ENCODE results near the gene SLTM. TPM values are rescaled to one million over a fixed set of nuclear protein-coding genes. Genes with fewer than 3 reads are reported as not detected.
"Not testable (repeated sequence)": the region's sequence is repeated elsewhere in the genome, so short reads cannot be mapped to it uniquely, and the experiment has no call there.

SLTM gene
- total RNA-seq, 1 experiment from 2014 or later: 70.5 TPM

DNA sequence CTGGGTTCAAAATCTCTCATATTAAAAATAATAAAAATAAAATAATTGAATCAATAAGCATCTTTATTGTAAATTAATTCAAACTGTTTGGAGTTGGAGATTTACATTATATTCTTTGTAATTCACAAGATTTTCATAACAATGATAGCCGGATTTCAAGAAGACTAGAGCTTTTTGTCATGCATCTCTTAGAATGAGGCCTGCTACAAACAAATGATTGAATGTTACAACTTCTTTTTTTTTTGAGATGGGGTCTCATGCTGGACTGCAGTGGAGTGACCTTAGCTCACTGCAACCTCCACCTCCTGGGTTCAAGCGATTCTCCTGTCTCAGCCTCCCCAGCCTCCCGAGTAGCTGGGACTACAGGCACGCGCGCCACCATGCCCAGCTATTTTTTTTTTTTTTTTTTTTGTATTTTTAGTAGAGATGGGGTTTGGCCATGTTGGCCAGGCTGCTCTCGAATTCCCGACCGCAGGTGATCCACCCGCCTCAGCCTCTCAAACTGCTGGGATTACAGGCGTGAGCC lies 3.5 kb downstream of the SLTM start:
- DNase-seq (ENCODE audit: low read depth): no peak

DNA sequence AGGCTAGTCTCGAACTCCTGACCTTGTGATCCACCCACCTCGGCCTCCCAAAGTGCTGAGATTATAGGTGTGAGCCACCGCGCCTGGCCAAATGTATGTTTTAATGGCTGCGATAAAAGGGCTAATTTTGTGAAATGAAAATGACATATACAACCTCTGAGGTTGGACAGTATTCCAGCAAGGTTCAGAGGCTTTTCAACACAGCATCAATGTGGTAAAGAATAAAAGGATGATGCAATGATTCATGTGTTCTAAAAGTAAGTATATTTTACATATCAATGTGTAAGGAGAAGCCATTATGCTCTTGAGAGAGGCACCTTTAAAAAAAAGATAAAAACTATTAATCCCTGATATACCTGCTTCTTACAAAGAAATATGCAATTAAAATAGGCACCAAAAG lies 6.7 kb downstream of the SLTM start:
- DNase-seq (ENCODE audit: low read depth): no peak

DNA sequence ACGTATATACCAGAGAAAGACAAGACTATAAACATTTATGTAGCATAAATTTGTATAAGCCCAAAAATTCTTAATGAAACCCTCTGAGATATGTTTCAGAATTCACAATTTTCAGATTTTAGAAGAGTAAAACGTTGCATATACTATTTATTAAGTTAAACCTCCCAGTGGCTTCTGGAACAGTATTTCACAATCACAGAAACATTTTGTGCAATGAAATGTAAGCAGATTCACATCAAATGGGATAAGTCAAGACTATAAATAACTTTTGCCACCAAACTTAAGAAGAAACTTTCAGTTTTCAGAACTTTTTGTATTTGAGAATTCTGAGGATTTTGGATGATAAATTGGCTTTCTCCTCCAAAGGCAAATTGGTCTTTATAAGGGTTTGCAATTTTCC lies 9.2 kb downstream of the SLTM start:
- DNase-seq (ENCODE audit: low read depth): no peak

DNA sequence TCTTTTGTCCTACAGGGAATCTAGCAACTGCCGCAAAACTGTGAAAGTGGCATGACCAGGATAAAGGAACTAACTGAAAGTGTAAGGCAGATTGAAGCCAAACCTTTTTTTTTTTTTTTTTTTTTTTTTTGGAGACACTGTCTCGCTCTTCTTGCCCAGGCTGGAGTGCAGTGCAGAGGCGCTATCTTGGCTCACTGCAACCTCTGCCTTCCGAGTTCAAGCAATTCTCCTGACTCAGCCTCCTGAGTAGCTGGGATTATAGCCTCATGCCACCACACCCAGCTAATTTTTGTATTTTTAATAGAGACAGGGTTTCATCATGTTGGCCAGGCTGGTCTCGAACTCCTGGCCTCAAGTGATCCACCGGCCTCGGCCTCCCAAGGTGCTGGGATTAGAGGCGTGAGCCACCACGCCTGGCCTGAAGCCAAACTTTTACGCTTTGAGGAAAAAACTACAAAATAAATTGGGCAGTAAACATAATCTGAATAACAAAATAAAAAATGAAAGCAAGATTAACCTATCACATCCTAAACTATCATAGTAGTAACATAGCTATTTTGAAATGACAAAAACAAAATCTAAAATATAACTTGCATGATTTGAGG lies 9.7 kb downstream of the SLTM start:
- no peak for DNase-seq (ENCODE audit: low read depth)

DNA sequence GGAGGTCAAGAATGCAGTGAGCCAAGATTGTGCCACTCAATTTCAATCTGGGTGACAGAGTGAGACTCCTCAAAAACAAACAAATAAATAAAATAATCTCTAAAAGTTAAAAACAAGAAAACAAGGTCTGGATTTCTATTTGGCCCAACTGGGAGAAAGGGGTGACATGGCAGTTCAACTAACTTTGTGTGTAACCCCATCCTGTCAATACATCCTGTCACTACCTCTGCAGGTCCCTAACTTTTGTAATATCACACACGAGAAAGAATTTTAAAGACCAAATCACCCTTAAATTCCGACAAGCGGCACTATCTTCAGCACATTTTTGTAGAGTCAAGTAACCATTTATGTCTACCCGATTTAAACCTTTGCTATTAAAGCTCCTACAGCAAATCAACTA lies 10.2 kb downstream of the SLTM start:
- DNase-seq (ENCODE audit: low read depth): no peak

DNA sequence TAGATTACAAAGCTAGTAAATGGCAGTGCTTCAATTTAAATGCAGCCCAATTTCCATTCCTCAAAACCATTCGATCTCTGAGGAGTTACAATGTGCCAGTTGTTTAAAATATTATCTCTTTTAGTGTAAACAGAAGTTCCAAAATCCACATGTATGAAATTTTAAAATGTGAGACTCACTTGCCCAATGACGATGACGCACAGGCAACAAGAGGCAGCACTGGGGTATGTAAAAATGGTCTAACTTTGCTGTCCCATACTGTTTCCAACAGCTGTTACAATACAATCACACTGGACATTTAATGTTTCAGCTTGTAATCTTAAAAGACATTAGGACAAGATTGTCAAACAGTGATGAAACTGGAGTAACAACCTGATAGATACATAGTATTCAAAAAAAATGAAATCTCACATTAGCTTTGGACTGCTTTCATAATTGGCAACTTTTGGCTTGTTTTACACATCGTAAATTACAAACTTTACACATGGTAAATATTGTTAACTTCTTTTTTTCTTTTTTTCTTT lies 12.2 kb downstream of the SLTM start:
- DNase-seq (ENCODE audit: low read depth): no peak

DNA sequence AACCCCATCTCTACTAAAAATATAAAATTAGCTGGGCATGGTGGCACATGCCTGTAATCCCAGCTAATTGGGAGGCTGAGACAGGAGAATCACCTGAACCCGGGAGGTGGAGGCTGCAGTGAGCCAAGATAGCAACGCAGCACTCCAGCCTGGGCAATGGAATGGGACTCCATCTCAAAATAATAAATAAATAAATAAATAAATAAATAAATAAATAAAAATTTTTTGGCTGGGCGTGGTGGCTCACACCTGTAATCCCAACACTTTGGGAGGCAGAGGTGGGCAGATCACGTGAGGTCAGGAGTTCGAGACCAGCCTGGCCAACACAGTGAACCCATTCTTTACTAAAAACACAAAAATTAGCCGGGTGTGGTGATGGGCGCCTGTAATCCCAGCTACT lies 13.0 kb downstream of the SLTM start:
- DNase-seq (ENCODE audit: low read depth): not testable (repeated sequence)

DNA sequence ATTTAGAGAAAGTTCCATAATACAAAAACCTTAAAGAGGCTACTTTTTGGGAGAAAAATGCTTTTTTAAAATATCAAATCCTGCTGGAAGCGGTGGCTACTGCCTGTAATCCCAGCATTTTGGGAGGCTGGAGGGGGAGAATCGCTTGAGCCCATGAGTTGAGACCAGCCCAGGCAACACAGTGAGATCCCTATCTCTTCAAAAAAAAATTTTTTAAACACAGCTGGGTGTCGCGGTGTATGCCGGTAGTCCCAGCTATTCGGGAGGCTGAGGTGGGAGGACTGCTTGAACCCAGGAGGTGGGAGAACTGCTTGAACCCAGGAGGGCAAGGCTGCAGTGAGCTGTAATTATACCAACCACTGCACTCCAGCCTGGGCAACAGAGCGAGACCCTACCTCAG lies 14.2 kb downstream of the SLTM start:
- DNase-seq (ENCODE audit: low read depth): no peak

DNA sequence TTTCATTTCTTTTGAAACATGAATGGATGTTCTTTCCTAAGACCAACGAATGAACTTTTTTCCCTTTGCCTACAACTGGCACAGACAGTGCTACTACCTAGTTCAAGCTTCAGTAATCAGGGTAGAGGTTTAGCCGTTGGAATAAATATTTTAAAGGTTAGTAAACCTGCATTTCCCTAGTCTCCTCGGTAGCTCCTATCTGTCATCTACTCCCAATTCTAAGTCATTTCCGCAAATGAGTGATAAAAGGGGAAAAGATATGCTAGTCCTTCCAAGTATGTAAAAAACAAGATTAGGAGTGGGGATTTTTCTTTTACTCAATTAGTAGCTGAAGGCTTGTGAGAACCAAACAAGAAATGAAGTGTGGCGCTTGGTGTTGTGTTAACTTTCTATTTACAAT lies 15.2 kb downstream of the SLTM start:
- DNase-seq (ENCODE audit: low read depth): no peak

DNA sequence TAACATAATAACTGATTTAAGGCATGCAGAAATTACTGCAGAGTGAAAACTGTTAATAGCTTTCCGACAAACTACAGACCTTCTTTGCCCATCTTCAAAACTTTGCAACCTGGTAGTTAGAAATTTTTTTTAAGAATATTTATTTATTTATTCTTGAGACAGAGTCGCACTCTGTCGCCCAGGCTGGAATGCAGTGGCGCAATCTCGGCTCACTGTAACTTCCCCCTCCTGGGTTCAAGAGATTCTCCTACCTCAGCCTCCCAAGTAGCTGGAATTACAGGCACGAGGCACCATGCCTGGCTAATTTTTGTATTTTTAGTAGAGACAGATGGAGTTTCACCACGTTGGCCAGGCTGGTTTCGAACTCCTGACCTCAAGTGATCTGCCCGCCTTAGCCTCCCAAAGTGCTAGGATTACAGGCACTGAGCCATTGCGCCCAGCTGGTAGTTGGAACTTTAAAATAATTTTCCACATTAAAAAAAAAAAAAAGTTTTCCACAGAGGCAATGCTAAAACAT lies 15.8 kb downstream of the SLTM start:
- DNase-seq (ENCODE audit: low read depth): not testable (repeated sequence)

DNA sequence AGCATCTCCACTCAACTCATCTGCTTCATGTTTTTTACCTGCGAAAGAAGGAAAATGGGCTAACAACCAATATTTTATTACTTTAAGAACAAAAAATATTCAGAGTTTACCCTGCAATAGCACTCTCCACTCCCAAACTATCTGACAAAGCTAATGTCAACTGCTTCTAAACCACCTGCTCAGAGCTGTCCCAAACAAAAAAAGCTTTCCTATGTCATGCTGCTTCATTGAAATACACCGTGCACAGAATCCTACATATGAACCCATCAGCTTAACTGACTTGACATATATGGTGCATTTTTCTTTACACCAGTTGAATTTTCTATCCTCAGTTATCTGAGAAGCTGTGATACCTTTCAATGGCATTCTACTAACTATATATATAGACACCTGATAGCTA lies 16.5 kb downstream of the SLTM start:
- DNase-seq (ENCODE audit: low read depth): no peak

DNA sequence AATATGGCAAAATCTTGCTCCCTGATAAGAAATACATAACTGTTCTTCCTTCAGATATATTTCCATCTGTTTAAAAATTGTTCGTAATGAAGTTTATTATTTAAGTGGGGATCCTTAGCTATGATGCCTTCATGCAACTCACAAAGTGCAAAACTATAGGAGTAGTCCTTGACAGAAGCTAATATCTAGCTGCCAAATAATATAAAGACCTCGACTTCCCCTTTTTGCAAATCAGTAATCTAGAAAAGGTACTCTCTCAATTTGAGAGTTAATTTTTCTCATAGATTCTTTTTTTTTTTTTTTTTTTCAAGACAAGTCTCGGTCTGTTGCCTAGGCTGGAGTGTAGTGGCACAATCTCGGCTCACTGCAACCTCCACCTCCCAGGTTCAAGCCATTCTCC lies 23.0 kb downstream of the SLTM start:
- DNase-seq (ENCODE audit: low read depth): no peak

DNA sequence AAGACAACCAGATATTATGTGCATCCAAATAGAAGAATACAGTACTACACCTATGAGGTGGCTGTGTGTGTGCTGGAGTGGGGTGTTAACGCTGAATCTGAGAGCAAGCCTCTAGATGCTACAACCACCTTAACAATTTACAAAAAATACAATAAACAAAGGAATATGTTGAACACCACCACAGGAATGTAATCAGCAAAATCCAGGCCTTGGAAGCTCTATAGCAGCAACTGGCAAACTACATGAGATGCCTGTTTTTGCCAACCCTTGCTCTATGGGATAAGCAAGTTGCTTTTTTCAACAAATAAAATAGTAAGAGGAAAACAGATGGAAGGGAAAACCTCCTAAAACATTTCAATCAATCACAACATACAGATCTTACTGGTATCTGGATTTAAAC lies 23.9 kb downstream of the SLTM start:
- no peak for DNase-seq (ENCODE audit: low read depth)

DNA sequence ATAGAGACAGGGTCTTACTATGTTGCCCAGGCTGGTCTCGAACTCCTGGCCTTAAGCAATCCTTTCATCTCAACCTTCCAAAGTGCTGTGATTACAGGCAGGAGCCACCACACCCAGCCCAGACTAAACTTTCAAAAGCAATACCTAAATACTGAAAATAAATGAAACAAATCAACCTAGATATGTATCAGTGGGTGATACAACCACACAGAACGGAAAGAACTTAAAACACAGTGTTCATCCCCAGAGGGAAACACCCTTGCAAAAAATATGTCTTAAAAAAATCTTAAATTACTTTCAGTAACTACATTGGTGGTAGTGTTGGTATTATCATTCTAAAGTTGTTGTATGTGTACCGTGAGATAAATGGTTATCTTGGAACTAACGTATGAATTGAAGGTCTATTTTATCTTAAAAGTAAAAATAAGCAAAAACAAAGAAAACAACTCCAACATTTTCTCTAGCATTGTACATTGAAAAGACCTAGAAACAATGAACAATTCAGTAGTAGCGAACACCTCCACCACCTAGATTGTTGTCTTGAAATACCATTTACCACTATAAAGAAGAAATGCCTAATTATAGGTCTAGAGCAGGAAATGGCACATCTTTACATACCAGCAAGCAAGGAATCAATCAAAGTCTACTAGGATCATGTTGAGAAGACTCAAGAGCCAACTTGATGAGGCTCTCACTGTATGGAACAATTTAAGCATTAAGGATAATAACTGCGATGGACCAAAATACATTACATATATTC lies 24.7 kb downstream of the SLTM start:
- DNase-seq (ENCODE audit: low read depth): no peak

DNA sequence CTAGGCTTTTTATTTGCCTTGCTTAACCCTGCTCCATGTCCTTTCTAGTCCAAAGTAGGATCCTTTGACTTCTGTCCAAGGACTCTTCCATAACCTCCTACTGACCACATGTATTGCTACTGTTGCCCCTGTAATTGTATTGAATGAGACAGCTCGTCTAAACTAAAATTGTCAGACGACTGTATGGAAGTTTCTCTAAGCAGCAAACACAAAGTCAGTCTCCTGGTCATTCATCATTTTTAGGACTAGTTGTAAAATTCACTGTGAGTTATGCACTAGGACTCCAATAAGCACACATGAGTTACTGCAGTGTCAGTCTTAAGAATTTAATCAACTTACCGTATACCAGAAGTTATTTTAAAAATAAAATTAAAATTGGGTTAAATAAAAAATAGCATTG lies 32.8 kb downstream of the SLTM start:
- no peak for DNase-seq (ENCODE audit: low read depth)

DNA sequence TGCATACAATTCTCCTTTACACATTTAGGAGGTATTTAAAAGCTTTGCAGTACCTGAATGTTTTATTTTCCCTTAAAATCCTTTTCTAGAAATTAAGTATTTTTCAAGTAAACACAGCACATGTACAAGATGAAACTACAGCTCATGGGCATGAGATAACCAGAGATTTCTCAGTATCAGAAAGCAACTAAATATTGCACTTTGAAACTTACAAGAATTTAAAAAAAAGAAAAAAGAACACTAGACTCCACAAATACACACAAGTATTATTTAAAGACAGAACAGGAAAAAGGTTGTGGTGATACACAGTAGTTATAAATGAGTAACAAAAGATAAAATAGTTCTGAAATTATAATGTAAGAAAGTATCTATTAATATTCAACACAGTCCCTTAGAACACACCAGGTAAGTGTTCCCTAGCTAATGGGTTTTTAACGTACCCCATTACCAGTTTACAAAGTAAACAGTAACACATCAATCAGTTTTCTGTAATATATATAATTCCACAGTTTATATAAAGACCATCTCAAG lies 35.3 kb downstream of the SLTM start:
- DNase-seq (ENCODE audit: low read depth): no peak

DNA sequence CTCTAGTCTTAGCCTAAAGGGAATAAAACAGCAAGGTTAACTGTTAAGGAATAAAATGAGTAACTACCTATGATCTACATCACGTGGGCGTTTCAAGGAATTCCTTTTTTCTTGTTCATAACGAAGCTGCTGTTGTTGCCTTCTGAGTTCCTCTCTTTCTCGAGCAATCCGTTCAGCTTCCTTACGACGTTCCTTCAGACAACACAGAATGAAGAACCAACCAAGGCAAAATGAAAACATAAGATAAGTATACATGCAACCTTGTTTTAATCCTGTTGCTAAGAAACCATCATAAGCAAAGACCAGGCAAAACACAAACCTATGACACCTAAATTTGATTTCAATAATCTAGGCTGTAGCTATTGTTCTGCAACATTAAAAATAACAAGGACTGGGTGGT lies 44.1 kb downstream of the SLTM start:
- DNase-seq (ENCODE audit: low read depth): no peak

DNA sequence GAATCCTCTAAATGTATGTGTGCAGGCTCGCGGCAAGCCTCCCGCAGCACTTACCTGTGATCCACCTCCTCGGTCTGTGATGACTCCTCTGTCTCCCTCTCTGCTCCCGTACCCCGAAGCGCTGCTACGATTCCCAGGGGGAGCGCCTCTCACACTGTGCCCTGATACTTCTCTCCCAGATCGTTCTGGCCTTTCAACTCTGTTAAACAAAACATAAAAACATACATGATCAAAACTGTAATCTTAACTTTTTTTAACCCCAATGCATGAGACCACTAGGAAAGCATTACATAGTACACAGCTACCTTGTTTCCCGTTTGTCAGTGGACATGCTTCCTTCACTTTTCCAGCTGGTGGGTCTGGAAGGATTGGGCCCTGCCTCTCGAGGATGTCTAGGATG lies 46.6 kb downstream of the SLTM start:
- no peak for DNase-seq (ENCODE audit: low read depth)

DNA sequence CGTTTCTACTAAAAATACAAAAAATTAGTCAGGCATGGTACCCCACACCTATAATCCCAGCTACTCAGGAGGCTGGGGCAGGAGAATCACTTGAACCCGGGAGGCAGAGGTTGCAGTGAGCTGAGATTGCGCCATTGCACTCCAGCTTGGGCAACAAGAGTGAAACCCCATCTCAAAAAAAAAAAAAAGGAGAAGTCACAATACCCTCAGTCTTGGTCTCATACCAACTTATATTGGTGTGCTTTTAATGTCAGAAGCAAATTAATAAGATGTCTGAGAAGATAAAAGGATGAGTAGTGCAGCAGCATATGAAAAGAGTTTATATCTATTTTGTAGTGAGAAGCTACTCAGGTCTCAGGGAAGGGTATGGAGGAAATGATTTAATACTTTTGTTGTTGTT lies 49.6 kb downstream of the SLTM start:
- DNase-seq (ENCODE audit: low read depth): not testable (repeated sequence)

DNA sequence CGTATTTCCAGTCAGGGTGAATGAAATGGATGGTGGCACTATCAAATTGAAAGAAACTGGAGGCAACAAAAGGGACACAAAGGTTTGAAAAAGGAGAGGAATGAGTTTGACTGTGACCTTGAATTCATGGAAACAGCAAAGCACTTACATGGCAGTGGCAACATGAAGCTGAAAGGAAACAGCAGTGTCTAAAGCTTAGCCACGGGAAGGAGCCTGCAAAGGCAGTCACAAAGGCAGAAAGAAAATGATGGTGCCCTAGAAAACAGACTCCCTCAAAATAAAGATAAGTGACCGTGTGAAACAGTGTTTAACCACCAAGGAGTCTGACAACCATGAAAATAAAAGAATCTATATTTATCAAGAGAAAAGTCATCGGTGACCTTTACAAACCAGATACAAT lies 51.2 kb downstream of the SLTM start:
- DNase-seq (ENCODE audit: low read depth): no peak

DNA sequence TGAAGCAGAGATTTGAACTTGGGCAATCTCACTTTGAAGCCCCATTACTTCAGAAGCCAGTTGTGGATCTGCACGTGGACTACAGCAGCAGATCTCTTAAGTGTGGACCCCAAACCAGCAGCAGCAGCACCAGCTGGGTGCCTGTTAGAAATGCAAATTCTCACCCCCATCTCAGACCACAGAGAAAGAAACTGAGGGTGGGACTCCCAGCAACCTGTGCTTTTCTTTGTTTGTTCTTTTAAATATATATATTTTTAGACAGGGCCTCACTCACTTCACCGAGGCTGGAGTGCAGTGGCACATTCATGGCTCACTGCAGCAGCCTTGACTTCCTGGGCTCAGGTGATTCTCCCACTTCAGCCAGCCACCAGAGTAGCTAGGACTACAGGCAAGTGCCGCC lies 53.2 kb downstream of the SLTM start:
- no peak for DNase-seq (ENCODE audit: low read depth)

DNA sequence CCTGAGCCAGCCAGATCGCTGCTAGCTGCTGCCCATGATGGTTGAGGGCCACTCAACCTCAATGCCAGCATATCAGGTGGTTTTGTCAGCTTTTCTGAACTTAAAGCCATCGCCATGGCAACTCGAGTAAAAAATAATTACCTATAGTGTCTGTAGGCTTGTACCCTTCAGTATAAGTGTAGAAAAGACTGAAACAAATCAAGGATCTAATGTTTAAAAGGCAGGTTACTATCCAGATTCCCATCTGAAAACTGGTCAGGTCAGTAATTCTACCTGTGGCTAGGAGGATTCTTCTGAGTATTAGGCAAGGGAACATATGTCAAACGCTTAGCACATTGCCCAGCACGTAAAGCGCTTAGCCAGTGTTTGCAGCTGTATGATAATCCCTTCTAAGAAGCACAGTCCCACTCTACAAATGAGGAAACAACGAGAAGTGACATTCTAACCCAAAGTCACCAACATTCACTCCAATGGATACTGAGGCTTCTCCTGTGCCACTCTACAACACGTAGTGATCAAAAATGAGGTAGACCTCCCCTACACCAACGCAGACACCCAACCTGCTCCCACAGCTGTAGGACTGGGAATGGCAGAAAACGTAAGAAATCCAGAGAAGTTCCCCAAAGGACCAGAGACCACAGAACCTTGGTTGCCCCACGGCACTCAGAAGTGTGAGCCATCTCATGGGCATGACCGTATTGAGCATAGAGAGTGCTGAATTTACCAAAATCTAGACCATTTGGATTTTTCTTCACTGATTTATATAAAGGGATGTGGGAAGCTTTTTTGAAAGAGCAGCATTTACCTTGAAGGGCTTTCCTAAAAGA lies 55.3 kb downstream of the SLTM start:
- DNase-seq (ENCODE audit: low read depth): no peak

Data from RPMI7951 (cell line).